ENCODE results near the gene ESRP2.

ESRP2 gene

GRCh38 chr16:68223072-68223471 is 12.9 kb downstream of the ESRP2 start:
- H3K4me1 ChIP-seq (ENCODE audit: control extremely low read depth in 1 of 4, control insufficient read depth in 4 of 4, insufficient read depth in 4 of 4, low read length in 3 of 4) = peaks cover 0 to 18% (median 13%) of the 10 kb centered on the region in 4 experiments
- no peaks in the 10 kb centered on the region for H3K27me3 ChIP-seq (replicated peaks in 2 of 5; ENCODE audit: control insufficient read depth in 4 of 5, insufficient read depth in 5 of 5, low read length in 4 of 5)
- peaks cover 0 to 23% (median under 1%) of the 10 kb centered on the region in 4 experiments for H3K36me3 ChIP-seq (ENCODE audit: control insufficient read depth in 4 of 4, insufficient read depth in 4 of 4, low read length in 3 of 4)
- no peak overlapping the region for H3K4me3 ChIP-seq (ENCODE audit: control insufficient read depth in 1 of 7, extremely low read depth in 1 of 7, insufficient read depth in 4 of 7, low read depth in 2 of 7, low read length in 6 of 7)
- POLR2A ChIA-PET = no interaction called here
- H3K9me3 ChIP-seq (ENCODE audit: control extremely low read depth in 1 of 5, control insufficient read depth in 4 of 5, insufficient read depth in 2 of 5, low read depth in 1 of 5, low read length in 4 of 5) = no peaks in the 10 kb centered on the region
- WGBS (ENCODE audit: insufficient coverage) = no CpG with 5 or more reads among the region's 1 CpG
- no peak for DNase-seq
- H3K27ac ChIP-seq (ENCODE audit: insufficient read depth in 1 of 2, low read depth in 1 of 2, low read length in 2 of 2, poor library complexity in 1 of 2, severe bottlenecking in 2 of 2) = no peak overlapping the region
- CTCF ChIA-PET = no interaction called here

- H3K4me1 ChIP-seq (ENCODE audit: control extremely low read depth in 1 of 4, control insufficient read depth in 4 of 4, insufficient read depth in 4 of 4, low read length in 3 of 4) = peaks cover 0 to 4% (median 2%) of the 10 kb centered on the region in 4 experiments
- H3K36me3 ChIP-seq (ENCODE audit: control insufficient read depth in 4 of 4, insufficient read depth in 4 of 4, low read length in 3 of 4) = peaks cover 2 to 12% (median 9%) of the 10 kb centered on the region in 4 experiments
- CTCF ChIA-PET = interaction anchor here (0.6 to 1.6 kb wide), 4 partner anchors 8 to 226 kb away, joined by 3 to 6 read pairs (median 4); no protein-coding TSS in a partner anchor
Observed at GRCh38 chr16:68219725-68220351, 16.1 kb downstream of the ESRP2 start.

DNA sequence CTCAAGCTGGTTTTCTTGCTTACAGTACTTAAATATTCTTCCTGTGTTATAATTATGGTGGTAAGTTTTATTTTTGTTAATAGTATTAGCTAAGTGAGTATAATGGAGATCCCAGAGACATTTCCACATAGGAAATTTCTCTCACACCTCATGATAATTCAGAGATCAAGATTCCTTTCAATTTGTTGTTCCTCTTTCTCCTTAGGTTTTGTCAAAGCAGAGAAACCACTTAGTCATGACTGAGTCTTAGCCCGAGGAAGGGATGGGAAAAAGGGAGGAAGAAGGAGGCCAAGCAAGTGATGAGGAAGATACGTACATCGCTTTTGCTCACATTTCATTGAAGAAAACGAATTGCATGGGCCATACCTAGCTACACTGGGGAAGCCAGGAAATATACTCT is 18.4 kb downstream of the ESRP2 start:
- no peaks in the 10 kb centered on the region for H3K9me3 ChIP-seq (ENCODE audit: control extremely low read depth in 1 of 5, control insufficient read depth in 4 of 5, insufficient read depth in 2 of 5, low read depth in 1 of 5, low read length in 4 of 5)
- no peak overlapping the region for H3K4me3 ChIP-seq (ENCODE audit: control insufficient read depth in 1 of 7, extremely low read depth in 1 of 7, insufficient read depth in 4 of 7, low read depth in 2 of 7, low read length in 6 of 7)
- H3K36me3 ChIP-seq (ENCODE audit: control insufficient read depth in 4 of 4, insufficient read depth in 4 of 4, low read length in 3 of 4) = peaks cover 5 to 16% (median 9%) of the 10 kb centered on the region in 4 experiments
- POLR2A ChIA-PET = no interaction called here
- peak in 1 of 3 donors; percentile 5 for DNase-seq
- peaks cover 0 to 4% (median 2%) of the 10 kb centered on the region in 4 experiments for H3K4me1 ChIP-seq (ENCODE audit: control extremely low read depth in 1 of 4, control insufficient read depth in 4 of 4, insufficient read depth in 4 of 4, low read length in 3 of 4)
- H3K27me3 ChIP-seq (replicated peaks in 2 of 5; ENCODE audit: control insufficient read depth in 4 of 5, insufficient read depth in 5 of 5, low read length in 4 of 5) = no peaks in the 10 kb centered on the region
- CTCF ChIA-PET = interaction anchor here (0.5 to 2.0 kb wide), 5 partner anchors 11 to 160 kb away, joined by 3 to 10 read pairs (median 3); no protein-coding TSS in a partner anchor
- H3K27ac ChIP-seq (ENCODE audit: insufficient read depth in 1 of 2, low read depth in 1 of 2, low read length in 2 of 2, poor library complexity in 1 of 2, severe bottlenecking in 2 of 2) = no peak overlapping the region
- WGBS (ENCODE audit: insufficient coverage) = 52% methylated on average over 4 of the region's 4 CpGs

More at GRCh38 chr16:68219725-68220351, 16.1 kb downstream of the ESRP2 start:
- H3K27me3 ChIP-seq (replicated peaks in 2 of 5; ENCODE audit: control insufficient read depth in 4 of 5, insufficient read depth in 5 of 5, low read length in 4 of 5) = no peaks in the 10 kb centered on the region
- no peak for DNase-seq
- H3K9me3 ChIP-seq (ENCODE audit: control extremely low read depth in 1 of 5, control insufficient read depth in 4 of 5, insufficient read depth in 2 of 5, low read depth in 1 of 5, low read length in 4 of 5) = no peaks in the 10 kb centered on the region
- POLR2A ChIA-PET = no interaction called here
- H3K4me3 ChIP-seq (ENCODE audit: control insufficient read depth in 1 of 7, extremely low read depth in 1 of 7, insufficient read depth in 4 of 7, low read depth in 2 of 7, low read length in 6 of 7) = no peak overlapping the region
- 95% methylated on average over 3 of the region's 6 CpGs for WGBS (ENCODE audit: insufficient coverage)
- H3K27ac ChIP-seq (ENCODE audit: insufficient read depth in 1 of 2, low read depth in 1 of 2, low read length in 2 of 2, poor library complexity in 1 of 2, severe bottlenecking in 2 of 2) = no peak overlapping the region

DNA sequence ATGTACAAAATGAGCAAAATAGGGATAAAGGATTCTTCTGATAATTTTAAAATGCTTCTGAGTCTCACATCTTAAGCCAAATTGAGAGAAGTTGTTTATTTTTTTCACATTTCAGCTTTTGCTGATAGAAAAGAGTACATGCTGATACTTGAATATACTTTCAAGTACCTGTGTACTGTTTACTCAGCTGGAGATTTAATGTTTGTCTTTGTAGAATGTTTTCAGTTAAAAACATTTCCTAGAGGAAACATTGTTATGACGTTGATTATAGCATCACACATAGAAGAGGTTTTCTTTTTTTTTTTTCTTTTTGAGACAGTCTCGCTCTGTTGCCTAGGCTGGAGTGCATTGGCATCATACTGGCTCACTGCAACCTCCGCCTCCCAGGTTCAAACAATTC is 19.7 kb downstream of the ESRP2 start:
- peaks cover 0 to 4% (median 2%) of the 10 kb centered on the region in 4 experiments for H3K4me1 ChIP-seq (ENCODE audit: control extremely low read depth in 1 of 4, control insufficient read depth in 4 of 4, insufficient read depth in 4 of 4, low read length in 3 of 4)
- H3K27ac ChIP-seq (ENCODE audit: insufficient read depth in 1 of 2, low read depth in 1 of 2, low read length in 2 of 2, poor library complexity in 1 of 2, severe bottlenecking in 2 of 2) = no peak overlapping the region
- CTCF ChIA-PET = interaction anchor here (1.1 to 2.0 kb wide), 4 partner anchors 10 to 45 kb away, joined by 3 to 10 read pairs (median 6); no protein-coding TSS in a partner anchor
- H3K9me3 ChIP-seq (ENCODE audit: control extremely low read depth in 1 of 5, control insufficient read depth in 4 of 5, insufficient read depth in 2 of 5, low read depth in 1 of 5, low read length in 4 of 5) = no peaks in the 10 kb centered on the region
- POLR2A ChIA-PET = interaction anchor here (0.6 kb wide), 2 partner anchors 18 to 277 kb away, joined by 3 read pairs; no protein-coding TSS in a partner anchor
- no peaks in the 10 kb centered on the region for H3K27me3 ChIP-seq (replicated peaks in 2 of 5; ENCODE audit: control insufficient read depth in 4 of 5, insufficient read depth in 5 of 5, low read length in 4 of 5)
- peaks cover 5 to 15% (median 9%) of the 10 kb centered on the region in 4 experiments for H3K36me3 ChIP-seq (ENCODE audit: control insufficient read depth in 4 of 4, insufficient read depth in 4 of 4, low read length in 3 of 4)
- 100% methylated on average over 1 of the region's 3 CpGs for WGBS (ENCODE audit: insufficient coverage)
- DNase-seq = no peak
- no peak overlapping the region for H3K4me3 ChIP-seq (ENCODE audit: control insufficient read depth in 1 of 7, extremely low read depth in 1 of 7, insufficient read depth in 4 of 7, low read depth in 2 of 7, low read length in 6 of 7)

DNA sequence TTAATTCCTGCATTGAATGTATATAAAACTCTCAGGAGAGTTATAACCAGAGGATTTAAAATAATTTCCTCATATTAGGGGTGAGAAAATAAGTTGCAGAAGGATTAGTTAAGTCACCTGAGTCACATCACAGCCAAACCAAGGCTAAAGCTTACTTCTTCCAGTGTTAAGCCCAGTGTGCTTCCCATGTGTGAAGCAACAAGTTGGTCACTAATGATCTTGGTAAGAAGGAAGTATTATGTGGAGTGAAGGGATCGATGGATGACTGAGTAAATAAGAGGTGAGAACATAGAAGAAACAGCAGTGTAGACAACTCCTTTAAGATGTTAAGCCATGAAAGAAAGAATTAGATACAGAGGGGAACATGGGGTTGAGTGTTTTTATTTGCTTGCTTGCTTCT is 20.6 kb downstream of the ESRP2 start:
- ChIA-PET CTCF (interaction anchor here (2.0 kb wide), 1 partner anchor 11 kb away, joined by 6 read pairs; no protein-coding TSS in a partner anchor), POLR2A (no interaction called here)
- DNase-seq = no peak
- 83% methylated on average over 1 of the region's 1 CpG for WGBS (ENCODE audit: insufficient coverage)
- peaks cover 5 to 11% (median 9%) of the 10 kb centered on the region in 4 experiments for H3K36me3 ChIP-seq (ENCODE audit: control insufficient read depth in 4 of 4, insufficient read depth in 4 of 4, low read length in 3 of 4)
- no peak overlapping the region for H3K4me3 ChIP-seq (ENCODE audit: control insufficient read depth in 1 of 7, extremely low read depth in 1 of 7, insufficient read depth in 4 of 7, low read depth in 2 of 7, low read length in 6 of 7)
- H3K27ac ChIP-seq (ENCODE audit: insufficient read depth in 1 of 2, low read depth in 1 of 2, low read length in 2 of 2, poor library complexity in 1 of 2, severe bottlenecking in 2 of 2) = no peak overlapping the region
- H3K4me1 ChIP-seq (ENCODE audit: control extremely low read depth in 1 of 4, control insufficient read depth in 4 of 4, insufficient read depth in 4 of 4, low read length in 3 of 4) = peaks cover 0 to 4% (median 2%) of the 10 kb centered on the region in 4 experiments
- H3K27me3 ChIP-seq (replicated peaks in 2 of 5; ENCODE audit: control insufficient read depth in 4 of 5, insufficient read depth in 5 of 5, low read length in 4 of 5) = no peaks in the 10 kb centered on the region
- H3K9me3 ChIP-seq (ENCODE audit: control extremely low read depth in 1 of 5, control insufficient read depth in 4 of 5, insufficient read depth in 2 of 5, low read depth in 1 of 5, low read length in 4 of 5) = no peaks in the 10 kb centered on the region

DNA sequence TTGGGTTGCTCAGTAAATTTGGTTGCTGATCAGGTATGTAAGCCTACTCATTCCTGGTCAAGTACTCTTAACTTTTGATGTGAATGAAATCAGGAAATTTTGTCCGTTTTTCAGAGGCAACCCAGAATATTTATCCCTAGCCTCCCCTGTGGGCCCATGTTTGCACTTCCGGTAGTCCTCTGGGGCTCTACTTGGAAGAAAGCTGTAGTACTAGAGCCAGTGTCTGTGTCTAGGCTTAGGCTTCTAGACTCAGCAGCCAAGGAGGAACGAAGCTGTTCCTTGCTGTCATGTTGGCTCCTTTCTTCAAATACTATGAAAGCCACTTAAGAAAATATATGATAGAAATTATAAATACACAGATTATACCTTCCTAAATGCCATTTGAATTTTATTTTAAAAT is 21.2 kb downstream of the ESRP2 start:
- Histone ChIP-seq H3K27ac (ENCODE audit: insufficient read depth in 1 of 2, low read depth in 1 of 2, low read length in 2 of 2, poor library complexity in 1 of 2, severe bottlenecking in 2 of 2) (no peak overlapping the region), H3K27me3 (replicated peaks in 2 of 5; ENCODE audit: control insufficient read depth in 4 of 5, insufficient read depth in 5 of 5, low read length in 4 of 5) (no peaks in the 10 kb centered on the region)
- POLR2A ChIA-PET = no interaction called here

GRCh38 chr16:68206245-68206644 is 29.7 kb downstream of the ESRP2 start:
- H3K27me3 ChIP-seq (replicated peaks in 2 of 5; ENCODE audit: control insufficient read depth in 4 of 5, insufficient read depth in 5 of 5, low read length in 4 of 5) = no peaks in the 10 kb centered on the region
- WGBS (ENCODE audit: insufficient coverage) = no CpG with 5 or more reads among the region's 2 CpGs
- CTCF ChIA-PET = interaction anchor here (0.8 to 1.1 kb wide), 3 partner anchors 16 to 85 kb away, joined by 3 read pairs; no protein-coding TSS in a partner anchor

More for the DNA sequence above, 21.2 kb downstream of the ESRP2 start:
- H3K4me3 ChIP-seq (ENCODE audit: control insufficient read depth in 1 of 7, extremely low read depth in 1 of 7, insufficient read depth in 4 of 7, low read depth in 2 of 7, low read length in 6 of 7) = no peak overlapping the region
- no peak for DNase-seq
- H3K36me3 ChIP-seq (ENCODE audit: control insufficient read depth in 4 of 4, insufficient read depth in 4 of 4, low read length in 3 of 4) = peaks cover 5 to 11% (median 9%) of the 10 kb centered on the region in 4 experiments
- 100% methylated on average over 1 of the region's 3 CpGs for WGBS (ENCODE audit: insufficient coverage)
- peaks cover 0 to 4% (median 2%) of the 10 kb centered on the region in 4 experiments for H3K4me1 ChIP-seq (ENCODE audit: control extremely low read depth in 1 of 4, control insufficient read depth in 4 of 4, insufficient read depth in 4 of 4, low read length in 3 of 4)
- H3K9me3 ChIP-seq (ENCODE audit: control extremely low read depth in 1 of 5, control insufficient read depth in 4 of 5, insufficient read depth in 2 of 5, low read depth in 1 of 5, low read length in 4 of 5) = no peaks in the 10 kb centered on the region
- CTCF ChIA-PET = no interaction called here

More at GRCh38 chr16:68206245-68206644, 29.7 kb downstream of the ESRP2 start:
- no peak for DNase-seq
- peaks cover 2 to 10% (median 7%) of the 10 kb centered on the region in 4 experiments for H3K36me3 ChIP-seq (ENCODE audit: control insufficient read depth in 4 of 4, insufficient read depth in 4 of 4, low read length in 3 of 4)
- no peak overlapping the region for H3K27ac ChIP-seq (ENCODE audit: insufficient read depth in 1 of 2, low read depth in 1 of 2, low read length in 2 of 2, poor library complexity in 1 of 2, severe bottlenecking in 2 of 2)
- H3K4me1 ChIP-seq (ENCODE audit: control extremely low read depth in 1 of 4, control insufficient read depth in 4 of 4, insufficient read depth in 4 of 4, low read length in 3 of 4) = no peaks in the 10 kb centered on the region
- POLR2A ChIA-PET = no interaction called here
- no peaks in the 10 kb centered on the region for H3K9me3 ChIP-seq (ENCODE audit: control extremely low read depth in 1 of 5, control insufficient read depth in 4 of 5, insufficient read depth in 2 of 5, low read depth in 1 of 5, low read length in 4 of 5)
- H3K4me3 ChIP-seq (ENCODE audit: control insufficient read depth in 1 of 7, extremely low read depth in 1 of 7, insufficient read depth in 4 of 7, low read depth in 2 of 7, low read length in 6 of 7) = no peak overlapping the region

All from common myeloid progenitor, CD34-positive (primary cell).